Tibial nerve (tissue), 4 donors: Measurements from ENCODE around the gene GRAMD4.

Experiments used
- EP300 ChIP-seq, 2 donors: sonication (generic); formaldehyde crosslinking; IDR thresholded peaks; one replicate each; pipeline ENCODE4 v1.6.1; 2017; ENCODE audit warnings: antibody characterized with exemption in 2 of 2, mild to moderate bottlenecking in 1 of 2
- POLR2A ChIP-seq, 2 donors: fragments of 450-650 bp; IDR thresholded peaks; one replicate each; pipeline ENCODE4 v1.6.1; 2017; ENCODE audit warnings: antibody characterized with exemption in 2 of 2, mild to moderate bottlenecking in 2 of 2, moderate library complexity in 2 of 2
- TF ChIP-seq, protein P1 (sequence below), 5 experiments: fragments of 200-600 bp in 3 of 5; fragments of 450-650 bp in 2 of 5; sonication (generic) in 3 of 5; IDR thresholded peaks; one replicate each; pipeline ENCODE4 v1.5.1; 2016 to 2019; ENCODE audit warnings: antibody characterized with exemption in 5 of 5, mild to moderate bottlenecking in 3 of 5, moderate library complexity in 2 of 5

DNA sequence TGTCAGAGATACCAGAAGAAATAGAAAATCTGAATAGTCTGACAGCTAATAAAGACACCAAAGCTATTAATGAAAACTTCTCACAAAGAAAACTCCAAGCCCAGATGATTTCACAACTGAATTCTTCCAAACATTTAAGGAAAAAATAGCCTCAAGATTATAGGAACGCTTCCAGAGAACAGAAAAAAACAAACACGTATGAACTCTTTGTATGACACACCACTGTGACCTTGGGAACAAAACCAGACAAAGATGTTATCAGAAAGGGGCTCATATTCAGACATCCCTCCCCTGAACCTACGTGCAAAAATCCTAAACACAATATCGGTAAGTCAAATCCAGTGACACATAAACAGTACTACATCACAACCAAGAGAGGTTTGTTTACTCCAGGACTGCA, 94.4 kb downstream of the GRAMD4 start:
- TF ChIP-seq, protein P1, sequence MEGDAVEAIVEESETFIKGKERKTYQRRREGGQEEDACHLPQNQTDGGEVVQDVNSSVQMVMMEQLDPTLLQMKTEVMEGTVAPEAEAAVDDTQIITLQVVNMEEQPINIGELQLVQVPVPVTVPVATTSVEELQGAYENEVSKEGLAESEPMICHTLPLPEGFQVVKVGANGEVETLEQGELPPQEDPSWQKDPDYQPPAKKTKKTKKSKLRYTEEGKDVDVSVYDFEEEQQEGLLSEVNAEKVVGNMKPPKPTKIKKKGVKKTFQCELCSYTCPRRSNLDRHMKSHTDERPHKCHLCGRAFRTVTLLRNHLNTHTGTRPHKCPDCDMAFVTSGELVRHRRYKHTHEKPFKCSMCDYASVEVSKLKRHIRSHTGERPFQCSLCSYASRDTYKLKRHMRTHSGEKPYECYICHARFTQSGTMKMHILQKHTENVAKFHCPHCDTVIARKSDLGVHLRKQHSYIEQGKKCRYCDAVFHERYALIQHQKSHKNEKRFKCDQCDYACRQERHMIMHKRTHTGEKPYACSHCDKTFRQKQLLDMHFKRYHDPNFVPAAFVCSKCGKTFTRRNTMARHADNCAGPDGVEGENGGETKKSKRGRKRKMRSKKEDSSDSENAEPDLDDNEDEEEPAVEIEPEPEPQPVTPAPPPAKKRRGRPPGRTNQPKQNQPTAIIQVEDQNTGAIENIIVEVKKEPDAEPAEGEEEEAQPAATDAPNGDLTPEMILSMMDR (IDR thresholded peaks at IDR 0.05) = no peak
- no peak for TF ChIP-seq POLR2A (IDR thresholded peaks at IDR 0.05)
- TF ChIP-seq EP300 (IDR thresholded peaks at IDR 0.05) = no peak
